NCI-H524 treated with DMSO at 0.1 percent for 48 hours (cell line): ENCODE measurements around the gene IGSF5.
"Not testable (repeated sequence)": the region's sequence is repeated elsewhere in the genome, so short reads cannot be mapped to it uniquely, and the experiment has no call there.

ENCODE experiments used
- DNase-seq: peaks from one replicate; lab custom pipeline; 2025; lab: John Stamatoyannopoulos, UW

The IGSF5 gene

GRCh38 chr21:39744883-39745282 lies at the start of gene IGSF5:
Gene IGSF5 (plus strand): TSS chr21:39745183. CDS start chr21:39745510, 327 bp downstream.
- DNase-seq, result not testable (repeated sequence)

GRCh38 chr21:39696196-39696595 lies 48.8 kb upstream of the IGSF5 start:
- no peak for DNase-seq

- DNase-seq, result no peak
Observed at GRCh38 chr21:39696618-39697017, 48.4 kb upstream of the IGSF5 start.

GRCh38 chr21:39700318-39700717 lies 44.7 kb upstream of the IGSF5 start:
- no peak for DNase-seq

- no peak for DNase-seq
Observed at GRCh38 chr21:39703578-39703977, 41.4 kb upstream of the IGSF5 start.

GRCh38 chr21:39705849-39706248 lies 39.1 kb upstream of the IGSF5 start:
- DNase-seq, result no peak

GRCh38 chr21:39707316-39707715 lies 37.7 kb upstream of the IGSF5 start:
- DNase-seq, result no peak

GRCh38 chr21:39710866-39711265 lies 34.1 kb upstream of the IGSF5 start:
- no peak for DNase-seq

- DNase-seq, result no peak
Observed at GRCh38 chr21:39712273-39712672, 32.7 kb upstream of the IGSF5 start.

GRCh38 chr21:39712976-39713375 lies 32.0 kb upstream of the IGSF5 start:
- peak; percentile 11 for DNase-seq

GRCh38 chr21:39713905-39714304 lies 31.1 kb upstream of the IGSF5 start:
- no peak for DNase-seq

GRCh38 chr21:39714331-39714730 lies 30.7 kb upstream of the IGSF5 start:
- no peak for DNase-seq

GRCh38 chr21:39715804-39716397 lies 29.1 kb upstream of the IGSF5 start:
- DNase-seq, result no peak

GRCh38 chr21:39720126-39720778 lies 24.7 kb upstream of the IGSF5 start:
- no peak for DNase-seq

GRCh38 chr21:39721885-39722284 lies 23.1 kb upstream of the IGSF5 start:
- DNase-seq, result no peak

- DNase-seq, result no peak
Observed at GRCh38 chr21:39724944-39725343, 20.0 kb upstream of the IGSF5 start.

- no peak for DNase-seq
Observed at GRCh38 chr21:39726133-39726532, 18.9 kb upstream of the IGSF5 start.

- DNase-seq, result no peak
Observed at GRCh38 chr21:39727401-39728120, 17.4 kb upstream of the IGSF5 start.

- no peak for DNase-seq
Observed at GRCh38 chr21:39728341-39728740, 16.6 kb upstream of the IGSF5 start.

GRCh38 chr21:39730418-39731157 lies 14.4 kb upstream of the IGSF5 start:
- no peak for DNase-seq

GRCh38 chr21:39736716-39737115 lies 8.3 kb upstream of the IGSF5 start:
- no peak for DNase-seq

- no peak for DNase-seq
Observed at GRCh38 chr21:39737376-39738000, 7.5 kb upstream of the IGSF5 start.
